Tibial nerve (tissue), 4 donors: ENCODE results near the gene OR51D1. TPM values are rescaled to one million over a fixed set of nuclear protein-coding genes. Genes with fewer than 3 reads are reported as not detected.

ENCODE experiments used
- DNase-seq, 2 donors: peaks; one replicate each; pipeline ENCODE4 v3.0.0-alpha.2; 2019; ENCODE audit warnings: low spot score in 2 of 2
- H3K27ac ChIP-seq, 4 donors: fragments of 200-600 bp; sonication (generic) in 3 of 4; one replicate each; pipeline ENCODE4 v1.5.1; 2017 to 2019; ENCODE audit warnings: mild to moderate bottlenecking in 1 of 4
- H3K27me3 ChIP-seq, 2 donors: fragments of 200-600 bp; sonication (generic) in 1 of 2; one replicate each; pipeline versions ENCODE4 v1.5.1 to v1.6.0; 2017 to 2019
- H3K36me3 ChIP-seq, 3 donors: fragments of 200-600 bp; sonication (generic); one replicate each; pipeline ENCODE4 v1.5.1; 2018 to 2019
- H3K4me1 ChIP-seq, 4 donors: fragments of 200-600 bp; sonication (generic) in 3 of 4; one replicate each; pipeline ENCODE4 v1.5.1; 2017 to 2019
- H3K4me3 ChIP-seq, 4 donors: fragments of 200-600 bp; sonication (generic) in 3 of 4; one replicate each; pipeline ENCODE4 v1.5.1; 2017 to 2019; ENCODE audit warnings: mild to moderate bottlenecking in 1 of 4, moderate library complexity in 1 of 4
- H3K9me3 ChIP-seq, 4 donors: fragments of 200-600 bp; sonication (generic) in 3 of 4; one replicate each; pipeline ENCODE4 v1.5.1; 2017 to 2019
- EP300 ChIP-seq, 2 donors: sonication (generic); formaldehyde crosslinking; IDR thresholded peaks; one replicate each; pipeline ENCODE4 v1.6.1; 2017; ENCODE audit warnings: antibody characterized with exemption in 2 of 2, mild to moderate bottlenecking in 1 of 2
- POLR2A ChIP-seq, 2 donors: fragments of 450-650 bp; IDR thresholded peaks; one replicate each; pipeline ENCODE4 v1.6.1; 2017; ENCODE audit warnings: antibody characterized with exemption in 2 of 2, mild to moderate bottlenecking in 2 of 2, moderate library complexity in 2 of 2
- WGBS, 2 donors: methylation state at CpG; one replicate each; pipeline ENCODE4 v1.1.5; 2018; 5-methylcytosine and 5-hydroxymethylcytosine counted together
- total RNA-seq, 4 donors: library from RNA; depleted of rRNA; stranded (reverse); fragments of >200 nt; gene quantifications; one replicate each; pipeline ENCODE4 v1.1.0, GENCODE V29; 2016
- TF ChIP-seq, protein P1 (sequence below), 5 experiments: fragments of 200-600 bp in 3 of 5; fragments of 450-650 bp in 2 of 5; sonication (generic) in 3 of 5; IDR thresholded peaks; one replicate each; pipeline ENCODE4 v1.5.1; 2016 to 2019; ENCODE audit warnings: antibody characterized with exemption in 5 of 5, mild to moderate bottlenecking in 3 of 5, moderate library complexity in 2 of 5

Gene OR51D1
- total RNA-seq, 4 donors from 2014 or later, result not detected

DNA sequence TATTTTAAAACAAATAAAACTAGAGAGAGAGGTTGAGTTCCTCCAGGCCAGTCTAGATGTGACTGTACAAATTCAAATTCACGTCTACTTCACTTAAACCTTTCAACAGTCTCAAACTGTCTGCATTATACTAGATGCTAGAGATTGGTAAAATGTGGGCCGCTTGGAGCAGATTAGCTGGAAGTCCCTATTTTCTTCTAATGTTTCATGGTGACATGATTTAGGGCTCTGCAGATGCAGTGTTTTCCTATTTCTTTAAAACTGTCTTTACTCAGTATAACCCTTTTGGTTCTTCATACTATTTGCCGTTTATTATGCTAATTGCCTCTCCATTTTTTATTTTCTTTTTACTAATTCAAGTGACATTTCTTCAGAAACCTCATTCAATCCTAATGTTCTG lies 26.9 kb downstream of the OR51D1 start:
- no peaks in the 10 kb centered on the region for H3K36me3 ChIP-seq
- no peak overlapping the region for H3K4me3 ChIP-seq
- no peaks in the 10 kb centered on the region for H3K9me3 ChIP-seq
- DNase-seq, result no peak
- H3K27me3 ChIP-seq, result no peaks in the 10 kb centered on the region
- TF ChIP-seq, protein P1, sequence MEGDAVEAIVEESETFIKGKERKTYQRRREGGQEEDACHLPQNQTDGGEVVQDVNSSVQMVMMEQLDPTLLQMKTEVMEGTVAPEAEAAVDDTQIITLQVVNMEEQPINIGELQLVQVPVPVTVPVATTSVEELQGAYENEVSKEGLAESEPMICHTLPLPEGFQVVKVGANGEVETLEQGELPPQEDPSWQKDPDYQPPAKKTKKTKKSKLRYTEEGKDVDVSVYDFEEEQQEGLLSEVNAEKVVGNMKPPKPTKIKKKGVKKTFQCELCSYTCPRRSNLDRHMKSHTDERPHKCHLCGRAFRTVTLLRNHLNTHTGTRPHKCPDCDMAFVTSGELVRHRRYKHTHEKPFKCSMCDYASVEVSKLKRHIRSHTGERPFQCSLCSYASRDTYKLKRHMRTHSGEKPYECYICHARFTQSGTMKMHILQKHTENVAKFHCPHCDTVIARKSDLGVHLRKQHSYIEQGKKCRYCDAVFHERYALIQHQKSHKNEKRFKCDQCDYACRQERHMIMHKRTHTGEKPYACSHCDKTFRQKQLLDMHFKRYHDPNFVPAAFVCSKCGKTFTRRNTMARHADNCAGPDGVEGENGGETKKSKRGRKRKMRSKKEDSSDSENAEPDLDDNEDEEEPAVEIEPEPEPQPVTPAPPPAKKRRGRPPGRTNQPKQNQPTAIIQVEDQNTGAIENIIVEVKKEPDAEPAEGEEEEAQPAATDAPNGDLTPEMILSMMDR (IDR thresholded peaks at IDR 0.05), result no peak
- no peak for TF ChIP-seq POLR2A (IDR thresholded peaks at IDR 0.05)
- TF ChIP-seq EP300 (IDR thresholded peaks at IDR 0.05), result no peak
- WGBS, 2 donors, result 84 to 86% methylated on average over 3 of the region's 3 CpGs
- H3K27ac ChIP-seq, result no peak overlapping the region
- no peaks in the 10 kb centered on the region for H3K4me1 ChIP-seq

DNA sequence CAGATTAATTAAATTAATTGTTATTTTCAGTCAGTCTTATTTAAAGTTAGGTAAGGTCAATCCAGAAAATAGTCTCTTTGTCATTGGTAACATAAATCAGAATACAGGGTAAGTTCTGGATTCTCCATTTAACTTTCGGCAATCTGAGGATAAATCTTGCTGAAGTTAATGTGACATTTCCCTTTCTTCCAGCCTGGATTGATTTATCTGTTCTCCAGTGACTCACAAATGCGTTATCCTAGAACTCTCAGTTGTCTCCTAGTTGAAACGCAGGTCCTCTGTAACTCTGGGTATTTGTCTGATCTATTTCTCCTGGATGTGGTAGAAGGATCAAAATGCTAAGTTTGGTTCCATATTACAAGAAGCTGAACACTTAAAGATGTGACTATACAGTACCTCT lies 27.5 kb downstream of the OR51D1 start:
- 48 to 53% methylated on average over 3 of the region's 3 CpGs for WGBS, 2 donors
- Histone ChIP-seq H3K36me3 (no peaks in the 10 kb centered on the region), H3K27ac (no peak overlapping the region), H3K27me3 (no peaks in the 10 kb centered on the region), H3K4me3 (no peak overlapping the region), H3K4me1 (no peaks in the 10 kb centered on the region), H3K9me3 (no peaks in the 10 kb centered on the region)
- DNase-seq, result no peak
- TF ChIP-seq POLR2A (IDR thresholded peaks at IDR 0.05), result no peak
- TF ChIP-seq EP300 (IDR thresholded peaks at IDR 0.05), result no peak
- TF ChIP-seq, protein P1 (IDR thresholded peaks at IDR 0.05), result no peak

DNA sequence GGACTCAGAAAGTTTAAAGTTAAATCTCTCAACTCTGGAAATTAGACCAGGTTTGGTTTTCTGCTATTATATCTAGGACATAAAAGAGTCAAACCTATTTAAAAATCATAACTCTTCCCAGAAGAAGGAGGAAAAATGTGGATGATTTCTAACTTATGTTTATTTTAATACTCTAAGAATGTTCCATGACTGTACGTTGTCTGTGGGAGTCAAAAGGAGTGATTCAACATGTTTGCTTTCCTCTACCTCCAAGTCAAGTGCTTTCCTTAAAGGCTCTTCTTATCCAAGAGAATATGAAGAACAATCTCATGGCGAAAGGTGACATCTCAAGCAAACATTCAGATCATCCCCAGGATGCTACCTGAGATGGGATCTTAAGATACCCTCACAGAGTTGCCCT lies 28.1 kb downstream of the OR51D1 start:
- TF ChIP-seq, protein P1 (IDR thresholded peaks at IDR 0.05), result no peak
- TF ChIP-seq POLR2A (IDR thresholded peaks at IDR 0.05), result no peak
- TF ChIP-seq EP300 (IDR thresholded peaks at IDR 0.05), result no peak
- H3K9me3 ChIP-seq, result no peaks in the 10 kb centered on the region
- no peak overlapping the region for H3K27ac ChIP-seq
- no peak for DNase-seq
- H3K4me3 ChIP-seq, result no peak overlapping the region
- H3K36me3 ChIP-seq, result no peaks in the 10 kb centered on the region
- H3K27me3 ChIP-seq, result no peaks in the 10 kb centered on the region
- 74 to 80% methylated on average over 2 of the region's 2 CpGs for WGBS, 2 donors
- no peaks in the 10 kb centered on the region for H3K4me1 ChIP-seq

DNA sequence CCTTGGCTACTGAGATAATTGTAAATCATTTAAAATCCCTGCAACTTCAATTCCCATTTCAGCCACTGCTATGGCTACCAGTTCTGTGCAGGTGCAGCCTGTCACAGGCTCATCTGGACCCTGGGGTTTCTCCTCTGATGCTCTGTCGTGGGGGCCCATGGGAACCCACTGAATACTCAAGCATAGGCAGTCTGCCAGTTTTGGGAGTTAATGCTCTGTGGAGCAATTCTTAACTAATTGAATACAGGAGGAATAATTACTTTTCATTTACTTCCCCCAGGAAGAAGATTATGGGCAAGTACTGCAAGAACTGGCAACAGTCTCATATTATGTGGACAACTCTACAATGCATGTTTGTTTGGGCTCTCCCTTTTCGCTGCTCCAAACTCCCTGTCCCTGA lies 34.5 kb downstream of the OR51D1 start:
- H3K4me1 ChIP-seq, result no peaks in the 10 kb centered on the region
- 54 to 55% methylated on average over 2 of the region's 2 CpGs for WGBS, 2 donors
- no peaks in the 10 kb centered on the region for H3K36me3 ChIP-seq
- H3K9me3 ChIP-seq, result no peaks in the 10 kb centered on the region
- no peak for DNase-seq
- H3K27me3 ChIP-seq, result no peaks in the 10 kb centered on the region
- H3K4me3 ChIP-seq, result no peak overlapping the region
- TF ChIP-seq POLR2A (IDR thresholded peaks at IDR 0.05), result no peak
- H3K27ac ChIP-seq, result no peak overlapping the region

DNA sequence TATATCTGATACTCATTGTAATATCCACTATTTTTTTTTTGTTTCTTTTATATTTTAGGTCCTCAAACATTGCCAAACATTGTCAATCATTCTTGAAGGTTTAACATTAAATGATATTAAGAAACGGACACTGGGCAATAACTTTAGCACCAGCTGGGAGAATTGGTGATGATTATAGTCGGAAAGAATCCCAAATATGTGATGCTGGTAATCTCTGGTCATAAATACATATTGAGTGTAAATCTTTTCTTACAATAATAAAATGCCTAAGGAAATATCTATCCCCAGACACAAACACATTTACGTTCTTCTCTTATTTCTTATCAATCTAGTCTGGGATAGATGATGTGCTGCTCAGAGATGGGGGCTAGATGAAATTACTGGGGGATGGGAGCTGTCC lies 35.2 kb downstream of the OR51D1 start:
- Histone ChIP-seq H3K27me3 (no peaks in the 10 kb centered on the region), H3K36me3 (no peaks in the 10 kb centered on the region), H3K9me3 (no peaks in the 10 kb centered on the region), H3K27ac (no peak overlapping the region), H3K4me3 (no peak overlapping the region), H3K4me1 (no peaks in the 10 kb centered on the region)
- no peak for DNase-seq
- TF ChIP-seq EP300 (IDR thresholded peaks at IDR 0.05), result no peak
- TF ChIP-seq, protein P1 (IDR thresholded peaks at IDR 0.05), result no peak
- no peak for TF ChIP-seq POLR2A (IDR thresholded peaks at IDR 0.05)
- WGBS, 2 donors, result 24 to 29% methylated on average over 3 of the region's 3 CpGs

DNA sequence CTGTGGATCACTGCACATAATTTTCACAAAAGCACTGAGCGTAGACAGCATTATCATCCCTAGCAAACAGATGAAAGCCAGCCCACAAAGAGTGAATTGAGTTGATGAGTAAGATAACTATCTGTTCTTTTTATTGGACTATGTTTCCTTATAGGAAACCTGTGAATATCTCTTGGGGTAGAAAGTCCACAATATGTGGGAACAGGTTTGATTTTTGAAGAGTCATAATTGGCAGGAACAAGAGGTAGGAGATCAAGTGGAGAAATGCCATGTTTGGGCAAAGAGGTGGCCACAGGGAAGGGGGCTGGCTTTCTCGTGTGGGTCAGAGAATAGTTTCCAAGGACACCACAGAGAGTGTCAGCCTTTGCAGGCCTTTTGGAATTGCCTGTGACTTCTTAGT lies 36.5 kb downstream of the OR51D1 start:
- Histone ChIP-seq H3K27ac (no peak overlapping the region), H3K9me3 (no peaks in the 10 kb centered on the region), H3K4me1 (no peaks in the 10 kb centered on the region), H3K4me3 (no peak overlapping the region), H3K27me3 (no peaks in the 10 kb centered on the region), H3K36me3 (no peaks in the 10 kb centered on the region)
- TF ChIP-seq, protein P1 (IDR thresholded peaks at IDR 0.05), result no peak
- TF ChIP-seq POLR2A (IDR thresholded peaks at IDR 0.05) (no peak), EP300 (IDR thresholded peaks at IDR 0.05) (no peak)
- WGBS, 2 donors, result 66 to 72% methylated on average over 2 of the region's 2 CpGs
- no peak for DNase-seq
